Amniotic stem cell (primary cell): ENCODE results near the gene WDR62.

Experiments
- DNase-seq: peaks from one replicate; lab custom pipeline; 2025; lab: John Stamatoyannopoulos, UW

WDR62 gene

GRCh38 chr19:36140304-36141038 is 85.8 kb downstream of the WDR62 start:
- no peak for DNase-seq

DNA sequence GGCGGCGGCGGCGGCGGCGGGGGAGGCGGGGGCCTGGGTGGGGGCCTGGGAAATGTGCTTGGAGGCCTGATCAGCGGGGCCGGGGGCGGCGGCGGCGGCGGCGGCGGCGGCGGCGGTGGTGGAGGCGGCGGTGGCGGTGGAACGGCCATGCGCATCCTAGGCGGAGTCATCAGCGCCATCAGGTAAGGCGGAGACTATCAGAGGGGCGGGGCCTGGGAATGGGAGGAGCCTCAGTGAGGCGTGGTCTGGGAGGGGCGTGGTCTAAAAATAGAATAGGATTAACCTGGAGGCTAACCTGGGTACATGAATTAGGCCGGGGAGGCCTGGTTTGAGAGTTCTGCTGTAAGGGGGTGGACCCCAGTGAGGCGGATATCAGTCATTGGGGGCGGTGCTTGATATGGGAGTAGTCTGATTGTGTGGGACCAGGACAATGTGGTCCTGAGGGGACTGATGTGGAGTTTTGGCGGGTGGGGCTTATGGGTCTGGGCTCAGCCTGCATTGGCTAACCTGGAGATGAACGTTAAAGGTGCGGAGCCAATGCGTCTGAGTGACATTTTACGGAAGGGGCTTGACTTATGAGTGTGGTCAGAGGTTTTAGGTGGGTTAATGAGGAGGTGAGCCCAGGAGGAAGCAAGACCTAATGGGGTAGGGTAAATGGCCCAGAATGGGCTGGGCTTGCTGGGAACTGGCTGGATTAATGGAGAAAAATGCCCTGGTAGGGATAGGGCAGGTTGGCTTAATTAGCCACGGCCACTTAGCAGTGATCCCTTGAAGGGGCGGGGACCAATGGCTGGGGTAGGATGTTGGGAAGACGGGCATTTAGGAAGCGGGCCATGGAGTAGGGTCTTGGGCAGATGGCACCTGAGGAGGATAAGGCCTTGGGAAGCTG is 86.6 kb downstream of the WDR62 start:
- peak; percentile 36 for DNase-seq

DNA sequence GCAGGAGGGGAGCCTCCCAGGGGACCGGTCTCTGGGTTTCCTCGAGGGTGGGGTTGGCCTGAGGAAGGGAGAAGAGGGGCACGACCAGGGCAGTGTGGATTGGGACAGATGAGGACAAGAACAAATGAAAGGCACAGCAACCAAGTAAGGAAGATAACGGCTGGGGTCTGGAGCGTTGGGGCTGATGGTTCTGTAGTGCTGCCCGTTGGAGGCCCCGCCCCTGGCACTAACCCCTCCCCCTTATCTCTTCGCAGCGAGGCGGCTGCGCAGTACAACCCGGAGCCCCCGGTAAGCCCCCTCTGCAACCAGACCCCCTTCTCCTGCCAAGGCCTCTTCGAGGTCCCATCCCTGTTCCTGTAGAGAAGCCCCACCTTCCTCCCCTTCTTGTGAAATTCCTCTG is 87.3 kb downstream of the WDR62 start:
- no peak for DNase-seq

GRCh38 chr19:36142496-36142895 is 87.8 kb downstream of the WDR62 start:
- no peak for DNase-seq

DNA sequence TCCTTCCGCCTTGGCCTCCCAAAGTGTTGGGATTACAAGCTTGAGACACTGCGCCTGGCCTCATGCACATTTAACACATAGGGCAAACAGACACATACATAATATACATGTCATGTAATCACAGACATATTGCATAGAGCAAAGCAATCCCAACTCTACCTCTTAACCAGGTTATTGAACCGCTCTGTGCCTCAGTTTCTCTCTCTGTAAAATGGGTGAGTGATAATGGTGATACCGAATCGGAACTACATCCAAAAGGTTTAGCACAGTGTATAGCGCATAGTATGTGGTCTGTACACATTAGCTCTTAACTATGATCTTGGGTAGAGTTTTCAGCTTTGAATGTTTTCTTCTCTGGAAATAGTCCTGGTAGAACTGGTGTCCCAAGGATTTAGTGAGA is 89.9 kb downstream of the WDR62 start:
- no peak for DNase-seq

- DNase-seq, result no peak
Observed at GRCh38 chr19:36149673-36150406, 95.1 kb downstream of the WDR62 start.

- DNase-seq, result no peak
Observed at GRCh38 chr19:36150586-36150985, 95.9 kb downstream of the WDR62 start.

- DNase-seq, result no peak
Observed at GRCh38 chr19:36151144-36152018, 96.7 kb downstream of the WDR62 start.

DNA sequence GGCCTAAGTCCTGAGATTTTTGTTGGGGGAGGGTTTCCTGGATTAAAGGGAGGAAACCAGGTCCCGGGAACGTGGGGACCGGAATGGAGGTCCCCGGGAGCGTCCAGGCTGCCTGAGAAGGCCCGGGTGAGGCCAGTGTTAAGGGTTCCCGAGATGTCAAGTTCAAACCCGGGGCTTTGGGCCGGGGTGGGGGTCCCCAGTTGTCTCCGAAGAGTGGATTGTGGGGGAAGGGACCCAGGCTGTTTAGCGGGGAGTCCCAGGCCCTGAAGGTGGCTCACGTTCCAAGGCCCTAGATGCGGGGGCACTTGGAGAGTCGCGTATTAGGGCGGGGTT is 97.3 kb downstream of the WDR62 start:
- DNase-seq, result no peak

DNA sequence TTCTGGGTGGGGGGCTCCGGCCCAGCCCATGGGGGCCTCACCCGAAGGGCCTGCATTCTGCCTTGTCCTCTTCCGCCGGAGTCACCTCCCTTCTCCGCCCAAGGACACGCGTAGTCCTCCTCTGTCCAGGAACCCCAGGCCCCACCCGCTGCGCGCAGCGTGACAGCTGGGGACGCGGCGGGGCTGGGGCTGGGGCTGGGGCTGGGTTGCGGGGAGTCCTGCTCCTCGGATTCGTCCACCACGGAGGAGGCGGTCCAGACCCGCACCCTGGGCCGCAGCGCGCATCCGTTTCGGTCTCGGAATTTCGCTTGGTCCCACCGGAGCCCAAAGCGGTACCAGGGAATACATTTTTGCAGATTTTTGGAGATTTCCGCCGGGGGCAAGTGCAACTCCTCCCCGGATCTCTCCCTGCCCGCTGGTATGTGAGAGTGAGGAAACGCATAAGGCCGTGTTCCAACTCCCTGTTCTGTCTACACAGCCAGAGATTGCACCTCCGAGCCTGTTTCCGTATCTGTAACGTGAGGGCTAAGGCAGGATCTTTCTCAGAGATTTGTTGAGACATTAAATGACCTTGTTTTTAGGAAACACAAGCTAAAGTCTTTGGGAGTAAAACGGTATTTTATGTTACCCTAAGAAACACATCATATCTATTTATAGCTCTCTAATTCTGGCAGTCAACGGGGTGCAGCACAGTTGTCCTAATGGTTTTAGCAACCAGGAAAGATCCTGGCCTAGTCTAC is 97.8 kb downstream of the WDR62 start, which contains the start of gene COX7A1:
Gene COX7A1, minus strand, starts transcription at position 96 of the 740 bp plus-strand sequence. Its CDS starts 40 bp downstream, at position 56.
- DNase-seq, result no peak

- DNase-seq, result no peak
Observed at GRCh38 chr19:36153126-36153525, 98.4 kb downstream of the WDR62 start.
